K562 (cell line): ENCODE results near the gene RTF2. TPM values are rescaled to one million over a fixed set of nuclear protein-coding genes. Genes with fewer than 3 reads are reported as not detected.

Source experiments
- ATF1 ChIP-seq, 2 experiments: fragments of 450-650 bp in 1 of 2; IDR thresholded peaks; 2 replicates each; pipeline ENCODE4 v1.6.1; 2016; ENCODE audit warnings: missing compliant biosample characterization in 1 of 2, missing genetic modification characterization in 1 of 2
- CBX5 ChIP-seq: IDR thresholded peaks from 2 replicates; pipeline ENCODE4 v1.6.1; 2014; ENCODE audit warnings: low read depth, borderline replicate concordance
- CTBP1 ChIP-seq: fragments of 450-650 bp; IDR thresholded peaks from 2 replicates; pipeline ENCODE4 v1.6.1; 2016; ENCODE audit warnings: borderline replicate concordance
- DIDO1 ChIP-seq: fragments of 450-650 bp; IDR thresholded peaks from 2 replicates; pipeline ENCODE4 v1.6.1; 2016; ENCODE audit warnings: low read depth, missing biosample characterization, missing genetic modification characterization
- FOXK2 ChIP-seq, 2 experiments: fragments of 450-650 bp; IDR thresholded peaks in 1 of 2; conservative IDR thresholded peaks in 1 of 2; 2 replicates each; pipeline ENCODE4 v1.6.1; 2016; ENCODE audit warnings: low read depth in 2 of 2, mild to moderate bottlenecking in 1 of 2
- KDM1A ChIP-seq, 2 experiments: fragments of 450-650 bp; IDR thresholded peaks; 2 replicates each; pipeline ENCODE4 v1.6.1; 2016; ENCODE audit warnings: mild to moderate bottlenecking in 2 of 2
- NRF1 ChIP-seq, 2 experiments: fragments of 450-650 bp; IDR thresholded peaks in 1 of 2; conservative IDR thresholded peaks in 1 of 2; 2 replicates each; pipeline ENCODE4 v1.6.1; 2014; ENCODE audit warnings: mild to moderate bottlenecking in 2 of 2
- PHF20 ChIP-seq: fragments of 450-650 bp; IDR thresholded peaks from 2 replicates; pipeline ENCODE4 v1.6.1; 2018; ENCODE audit not compliant: partially characterized antibody
- SFPQ ChIP-seq: fragments of 200-400 bp; formaldehyde crosslinking; IDR thresholded peaks from 2 replicates; pipeline ENCODE4 v1.6.1; 2017; ENCODE audit warnings: mild to moderate bottlenecking, low read depth, low read length, moderate library complexity
- TFAP4 ChIP-seq: sonication (generic); formaldehyde crosslinking; IDR thresholded peaks from 2 replicates; pipeline ENCODE4 v1.8.0; 2022; ENCODE audit warnings: missing genetic modification reagents, mild to moderate bottlenecking, moderate library complexity, borderline replicate concordance
- ZBTB12 ChIP-seq: fragments of 250-450 bp; sonication (Bioruptor Pico); IDR thresholded peaks from 2 replicates; pipeline ENCODE4 v1.4.0; 2020
- ZNF23 ChIP-seq: fragments of 250-450 bp; sonication (Bioruptor Pico); IDR thresholded peaks from 2 replicates; pipeline ENCODE4 v1.4.0; 2020; ENCODE audit warnings: mild to moderate bottlenecking
- polyA plus RNA-seq, 8 experiments: library from polyadenylated mRNA; depleted of rRNA in 4 of 8; stranded (reverse) in 5 of 8; unstranded in 3 of 8; fragments of >200 nt; fragmentation: Nextera tagmentation in 2 of 8; fragmentation: Illumina TruSeq in 1 of 8; extraction: Ambion mirVana in 2 of 8; extraction: Trizol in 1 of 8; gene quantifications; 2 replicates each; pipeline versions ENCODE4 v1.2.1 to v1.2.3, GENCODE V29; 2011 to 2014; ENCODE audit warnings: inconsistent platforms in 1 of 8, missing spikeins in 1 of 8
- total RNA-seq, 7 experiments: library from RNA; depleted of rRNA in 6 of 7; stranded (reverse); fragments of >200 nt in 6 of 7; fragmentation: Illumina TruSeq in 2 of 7; extraction: Trizol in 2 of 7; gene quantifications; 2 replicates each; pipeline versions ENCODE4 v1.2.1 to v1.2.3, GENCODE V29; 2011 to 2021; ENCODE audit warnings: low replicate concordance in 1 of 7
- TF ChIP-seq, protein P1 (sequence below): fragments of 450-650 bp; IDR thresholded peaks from 2 replicates; pipeline ENCODE4 v1.7.1; 2018; ENCODE audit warnings: mild to moderate bottlenecking, low read depth; ENCODE audit not compliant: partially characterized antibody
- TF ChIP-seq, protein P2 (sequence below): sonication (generic); formaldehyde crosslinking; IDR thresholded peaks from 2 replicates; pipeline ENCODE4 v1.8.0; 2022; ENCODE audit warnings: mild to moderate bottlenecking, low read depth, missing genetic modification reagents

The RTF2 gene
- total and polyA plus RNA-seq, 9 of the 15 experiments (the other 6 are each of a cell fraction or from before 2014, with no cell fraction given), result 67.0 to 177 (median 84.9) TPM

DNA sequence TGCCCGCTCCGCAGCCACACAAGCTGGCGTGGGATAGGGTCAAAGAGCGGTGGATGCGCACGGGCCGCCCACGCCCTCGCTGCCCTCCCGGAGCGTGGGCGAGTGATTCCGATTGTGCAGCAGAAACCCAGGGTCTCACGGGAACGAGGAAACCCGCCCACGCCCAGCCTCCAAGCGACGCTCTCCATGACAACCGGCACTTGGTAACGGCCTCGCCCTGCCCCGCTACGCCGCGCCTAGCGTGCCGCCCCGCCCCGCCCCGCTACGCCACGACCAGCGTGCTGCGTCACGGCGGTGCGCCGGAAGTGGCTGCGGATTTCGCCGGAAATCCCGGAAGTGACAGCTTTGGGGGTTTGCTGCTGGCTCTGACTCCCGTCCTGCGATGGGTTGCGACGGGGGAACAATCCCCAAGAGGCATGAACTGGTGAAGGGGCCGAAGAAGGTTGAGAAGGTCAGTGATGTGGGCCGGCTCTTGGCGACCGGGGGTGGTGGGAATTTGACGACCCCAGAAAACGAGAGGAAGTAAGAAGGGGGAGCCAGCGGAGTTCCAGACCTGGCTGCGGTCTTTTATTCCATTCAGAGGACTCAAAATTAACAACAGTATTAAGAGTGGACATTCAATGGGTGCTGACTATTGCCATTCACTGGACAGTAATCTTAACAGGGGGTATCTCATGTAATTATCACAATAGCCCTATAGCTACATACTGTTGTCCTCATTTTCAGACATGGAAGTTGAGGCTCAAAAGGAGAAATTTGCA is at the start of gene RTF2 (continued):
- TF ChIP-seq FOXK2 (conservative IDR thresholded peaks at IDR 0.05 in 1 of 2, IDR thresholded peaks at IDR 0.05 in 1 of 2; ENCODE audit: low read depth in 2 of 2) (peak; percentile 76 to 78; a peak in 3 of 4 replicates), DIDO1 (tag) (peak; percentile 82; the same call in 1 of the 2 replicates), NRF1 (conservative IDR thresholded peaks at IDR 0.05 in 1 of 2, IDR thresholded peaks at IDR 0.05 in 1 of 2) (peak; percentile 74 to 79), PHF20 (peak; percentile 100), ATF1 (CRISPR knock-in tag; IDR thresholded peaks at IDR 0.05) (peak; percentile 92), ATF1 (tag; IDR thresholded peaks at IDR 0.05) (peak; percentile 99), ZBTB12 (CRISPR knock-in tag) (peak; percentile 98), KDM1A (IDR thresholded peaks at IDR 0.05) (peak in 1 of 2 experiments; percentile 41; a peak in 1 of 4 replicates), CBX5 (peak; percentile 73; the same call in 1 of the 2 replicates), TFAP4 (peak; percentile 86), SFPQ (no peak), CTBP1 (peak; percentile 89), ZNF23 (no peak)
- TF ChIP-seq, protein P1, sequence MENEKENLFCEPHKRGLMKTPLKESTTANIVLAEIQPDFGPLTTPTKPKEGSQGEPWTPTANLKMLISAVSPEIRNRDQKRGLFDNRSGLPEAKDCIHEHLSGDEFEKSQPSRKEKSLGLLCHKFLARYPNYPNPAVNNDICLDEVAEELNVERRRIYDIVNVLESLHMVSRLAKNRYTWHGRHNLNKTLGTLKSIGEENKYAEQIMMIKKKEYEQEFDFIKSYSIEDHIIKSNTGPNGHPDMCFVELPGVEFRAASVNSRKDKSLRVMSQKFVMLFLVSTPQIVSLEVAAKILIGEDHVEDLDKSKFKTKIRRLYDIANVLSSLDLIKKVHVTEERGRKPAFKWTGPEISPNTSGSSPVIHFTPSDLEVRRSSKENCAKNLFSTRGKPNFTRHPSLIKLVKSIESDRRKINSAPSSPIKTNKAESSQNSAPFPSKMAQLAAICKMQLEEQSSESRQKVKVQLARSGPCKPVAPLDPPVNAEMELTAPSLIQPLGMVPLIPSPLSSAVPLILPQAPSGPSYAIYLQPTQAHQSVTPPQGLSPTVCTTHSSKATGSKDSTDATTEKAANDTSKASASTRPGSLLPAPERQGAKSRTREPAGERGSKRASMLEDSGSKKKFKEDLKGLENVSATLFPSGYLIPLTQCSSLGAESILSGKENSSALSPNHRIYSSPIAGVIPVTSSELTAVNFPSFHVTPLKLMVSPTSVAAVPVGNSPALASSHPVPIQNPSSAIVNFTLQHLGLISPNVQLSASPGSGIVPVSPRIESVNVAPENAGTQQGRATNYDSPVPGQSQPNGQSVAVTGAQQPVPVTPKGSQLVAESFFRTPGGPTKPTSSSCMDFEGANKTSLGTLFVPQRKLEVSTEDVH, result peak; percentile 99
- TF ChIP-seq, protein P2, sequence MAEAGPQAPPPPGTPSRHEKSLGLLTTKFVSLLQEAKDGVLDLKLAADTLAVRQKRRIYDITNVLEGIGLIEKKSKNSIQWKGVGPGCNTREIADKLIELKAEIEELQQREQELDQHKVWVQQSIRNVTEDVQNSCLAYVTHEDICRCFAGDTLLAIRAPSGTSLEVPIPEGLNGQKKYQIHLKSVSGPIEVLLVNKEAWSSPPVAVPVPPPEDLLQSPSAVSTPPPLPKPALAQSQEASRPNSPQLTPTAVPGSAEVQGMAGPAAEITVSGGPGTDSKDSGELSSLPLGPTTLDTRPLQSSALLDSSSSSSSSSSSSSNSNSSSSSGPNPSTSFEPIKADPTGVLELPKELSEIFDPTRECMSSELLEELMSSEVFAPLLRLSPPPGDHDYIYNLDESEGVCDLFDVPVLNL (CRISPR knock-in tag), result 0 out of 2 replicates have a peak, but pooled peaks have one; percentile 27
